Measurements from ENCODE around the gene HSPH1.

- TF ChIP-seq POLR2A (IDR thresholded peaks at IDR 0.05) (no peak), CTCF (IDR thresholded peaks at IDR 0.05 in 8 of 11, conservative IDR thresholded peaks at IDR 0.05 in 3 of 11) (no peak)
Observed at GRCh38 chr13:31138515-31138914, 23.2 kb downstream of the HSPH1 start.
